ENCODE measurements around the gene BTG1.
"Not testable (repeated sequence)": the region's sequence is repeated elsewhere in the genome, so short reads cannot be mapped to it uniquely, and the experiment has no call there.

The BTG1 gene

GRCh38 chr12:92146497-92147224 lies 1.0 kb upstream of the BTG1 start:
- DNase-seq, result no peak

DNA sequence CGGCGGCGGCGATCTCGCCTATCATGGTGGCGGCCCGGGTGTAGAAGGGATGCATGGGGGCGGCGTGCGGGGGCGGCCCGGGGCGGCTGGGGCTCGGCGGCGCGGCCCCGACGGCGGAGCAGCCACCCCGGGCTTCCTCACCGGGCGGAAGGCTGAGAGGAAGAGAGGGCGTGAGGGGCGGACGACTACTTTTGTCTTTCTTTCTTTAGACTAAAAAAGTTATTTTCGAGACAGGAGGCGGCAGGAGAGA lies 240 bp downstream of the BTG1 start:
- DNase-seq, result no peak

GRCh38 chr12:92144631-92145480 lies 790 bp downstream of the BTG1 start:
- DNase-seq, result peak; percentile 64

DNA sequence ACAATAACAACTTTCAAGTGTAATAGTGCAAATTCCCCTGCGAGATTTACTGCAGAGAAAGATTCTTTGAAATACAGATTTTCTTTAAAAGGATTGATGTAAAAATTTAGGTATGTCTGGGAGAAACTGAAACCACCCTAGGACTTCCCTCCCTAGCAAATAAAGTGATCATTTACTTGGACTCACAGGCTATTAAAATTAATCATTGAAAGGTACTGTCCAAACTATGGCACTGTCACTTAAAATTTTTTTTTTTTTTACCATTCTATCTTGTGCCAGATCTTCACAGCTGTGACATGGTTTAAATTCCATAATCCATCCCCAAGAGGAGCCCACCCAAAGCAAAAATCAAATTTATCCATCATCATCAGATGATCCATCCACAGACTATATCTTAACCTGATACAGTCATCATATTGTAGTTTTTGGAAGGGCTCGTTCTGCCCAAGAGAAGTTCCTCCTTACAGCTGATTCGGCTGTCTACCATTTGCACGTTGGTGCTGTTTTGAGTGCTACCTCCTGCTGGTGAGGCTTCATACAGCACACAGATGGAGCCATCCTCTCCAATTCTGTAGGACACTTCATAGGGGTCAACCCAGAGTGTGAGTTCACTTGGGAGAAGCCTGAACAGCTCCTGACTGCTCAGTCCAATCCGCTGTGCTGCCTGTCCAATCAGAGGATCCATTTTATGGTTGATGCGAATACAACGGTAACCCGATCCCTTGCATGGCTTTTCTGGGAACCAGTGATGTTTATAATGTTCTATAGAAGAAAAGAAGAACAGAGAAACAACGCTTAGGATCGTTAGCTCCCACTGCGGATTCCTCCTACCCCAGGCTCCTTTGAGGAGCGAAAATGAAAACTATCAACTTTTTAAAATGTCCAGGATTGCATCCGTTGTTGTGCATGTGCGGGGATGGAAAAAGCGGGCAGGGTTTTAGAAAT lies 1.7 kb downstream of the BTG1 start:
- peak; percentile 60 for DNase-seq

GRCh38 chr12:92143258-92143657 lies 2.4 kb downstream of the BTG1 start:
- DNase-seq, result no peak

- no peak for DNase-seq
Measured at GRCh38 chr12:92142251-92142926, 3.3 kb downstream of the BTG1 start.

- DNase-seq, result no peak
Measured at GRCh38 chr12:92141591-92142121, 4.0 kb downstream of the BTG1 start.

DNA sequence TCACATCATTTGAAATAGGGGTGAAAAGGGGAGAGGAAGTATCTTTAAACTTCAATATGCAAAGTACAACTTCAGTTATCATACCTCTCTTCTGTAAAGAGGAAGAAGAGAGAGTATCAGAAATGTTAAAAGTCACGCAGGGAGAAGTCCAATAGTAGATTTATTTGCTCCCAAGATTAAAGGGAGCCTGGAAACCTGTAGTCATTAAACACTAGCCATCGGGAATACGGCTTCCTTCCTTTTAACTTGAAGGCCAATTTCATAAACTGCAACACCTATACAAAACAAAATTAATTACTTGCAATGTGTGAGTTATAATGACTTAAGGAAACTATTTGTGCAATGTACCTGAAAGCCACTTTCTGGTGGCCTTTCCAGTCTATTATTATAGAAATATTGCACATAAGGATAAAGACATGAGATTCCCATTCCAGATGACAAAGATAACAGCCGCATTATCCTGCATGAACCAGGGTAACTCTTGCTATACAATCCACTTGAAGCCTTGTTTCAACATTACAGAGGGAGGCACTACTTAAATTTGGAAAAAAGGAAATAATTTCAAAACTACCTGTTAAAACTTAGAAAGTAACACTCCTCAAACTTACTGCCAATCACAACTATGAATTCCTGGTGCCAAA lies 4.6 kb downstream of the BTG1 start:
- DNase-seq, result no peak

DNA sequence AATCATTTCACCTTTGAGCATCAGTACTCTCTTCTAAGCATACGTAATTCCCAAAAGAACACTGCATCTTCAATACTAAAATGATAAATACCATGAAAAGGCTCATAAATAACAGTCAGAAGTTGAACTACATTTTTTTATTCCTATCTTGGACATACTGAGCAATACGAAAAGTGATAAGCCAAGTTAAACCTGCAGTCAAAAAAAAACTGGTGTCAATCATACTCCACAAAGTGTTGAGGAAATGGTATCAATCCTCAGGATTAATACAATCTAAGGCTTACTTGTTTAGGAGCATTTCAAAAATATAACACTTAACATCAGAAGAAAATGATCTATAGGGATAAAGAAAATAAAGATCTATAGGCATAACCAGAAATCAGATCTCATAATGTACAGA lies 5.5 kb downstream of the BTG1 start:
- no peak for DNase-seq

- DNase-seq, result no peak
Measured at GRCh38 chr12:92139634-92140150, 6.0 kb downstream of the BTG1 start.

- DNase-seq, result no peak
Measured at GRCh38 chr12:92138626-92139025, 7.0 kb downstream of the BTG1 start.

GRCh38 chr12:92138144-92138543 lies 7.5 kb downstream of the BTG1 start:
- no peak for DNase-seq

DNA sequence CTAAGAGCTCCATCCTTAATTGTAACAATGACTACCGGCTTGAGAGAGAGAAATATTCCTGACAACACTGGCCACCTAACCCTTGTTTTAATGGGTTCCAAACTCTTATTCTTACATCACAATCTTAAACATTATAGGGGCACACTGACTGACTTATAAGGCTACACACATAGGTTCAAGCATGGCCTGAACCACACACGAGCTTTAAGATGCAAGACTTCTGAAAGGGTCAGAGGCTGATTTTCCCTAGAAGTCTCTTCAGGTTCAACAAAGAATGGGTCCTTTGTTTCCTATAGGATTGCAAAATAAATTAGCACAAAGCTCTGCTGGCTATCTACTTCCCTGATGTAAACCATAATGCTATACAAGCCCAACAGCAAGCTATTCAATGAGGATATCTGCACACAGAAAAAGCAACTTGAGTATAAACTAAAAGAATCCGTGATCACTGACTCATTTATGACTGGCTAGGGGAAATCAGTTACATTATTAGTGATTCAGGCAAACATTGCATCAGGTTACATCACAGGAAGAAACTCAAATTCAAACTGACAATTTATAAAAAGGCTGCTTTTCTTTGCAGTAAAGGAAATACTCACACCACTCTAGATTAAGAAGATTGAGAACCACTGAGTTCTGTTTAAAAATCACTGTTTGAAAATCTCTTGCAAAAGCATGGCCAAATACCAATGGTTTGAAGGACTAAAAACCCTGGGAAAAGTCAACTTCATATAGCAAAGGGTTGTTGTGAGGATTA lies 8.5 kb downstream of the BTG1 start:
- no peak for DNase-seq

GRCh38 chr12:92136026-92136730 lies 9.5 kb downstream of the BTG1 start:
- DNase-seq, result no peak

DNA sequence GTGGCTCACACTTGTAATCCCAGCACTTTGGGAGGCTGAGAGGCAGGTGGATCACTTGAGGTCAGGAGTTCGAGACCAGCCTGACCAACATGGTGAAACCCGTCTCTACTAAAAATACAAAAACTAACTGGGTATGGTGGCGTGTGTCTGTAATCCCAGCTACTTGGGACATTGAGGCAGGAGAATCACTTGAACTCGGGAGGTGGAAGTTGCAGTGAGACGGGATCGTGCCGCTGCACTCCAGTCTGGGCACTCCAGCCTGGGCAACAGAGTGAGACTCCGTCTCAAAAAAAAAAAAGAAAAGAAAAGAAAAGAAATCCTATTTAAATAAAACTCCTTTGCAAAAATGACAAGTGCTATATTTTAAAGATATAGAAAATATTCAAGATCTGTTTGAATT lies 10.1 kb downstream of the BTG1 start:
- not testable (repeated sequence) for DNase-seq

- DNase-seq, result no peak
Measured at GRCh38 chr12:92134638-92135274, 10.9 kb downstream of the BTG1 start.

- no peak for DNase-seq
Measured at GRCh38 chr12:92133795-92134637, 11.6 kb downstream of the BTG1 start.

DNA sequence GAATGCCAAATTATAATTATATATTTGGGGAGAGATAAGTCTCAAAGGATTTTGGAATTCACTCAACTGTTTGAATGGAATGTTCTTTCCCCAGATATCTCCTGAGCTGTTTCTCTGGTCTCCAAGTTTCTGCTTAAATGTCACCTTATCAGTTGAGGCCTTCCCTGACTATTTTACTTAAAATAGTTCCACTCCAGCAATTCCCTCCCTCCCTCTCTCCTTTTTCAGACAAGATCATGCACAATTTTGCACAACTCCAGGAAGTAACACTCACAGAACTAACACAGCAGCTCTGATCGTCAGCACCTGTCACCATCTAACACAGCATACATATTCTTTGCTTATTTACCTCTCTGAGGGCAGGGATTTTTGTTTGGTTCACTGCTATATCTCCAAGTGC lies 12.5 kb downstream of the BTG1 start:
- no peak for DNase-seq

DNA sequence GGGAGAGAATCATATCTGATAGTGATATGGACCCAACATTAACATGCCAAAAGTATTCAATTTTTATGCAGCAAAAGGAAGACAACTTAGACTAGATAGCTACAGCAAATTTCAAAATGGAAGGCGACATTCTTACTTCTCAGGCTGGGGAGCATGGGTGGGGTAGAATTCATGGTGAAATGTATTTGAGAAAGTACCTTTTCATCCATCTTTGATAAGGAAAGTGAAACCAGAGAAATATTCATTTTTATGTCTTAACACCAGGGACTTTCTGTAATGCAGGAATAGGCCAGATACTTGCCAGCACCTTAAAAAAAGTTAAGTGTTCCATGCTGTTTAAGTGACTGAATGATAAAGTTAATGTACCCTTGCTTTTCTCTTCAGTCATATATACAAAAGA lies 13.4 kb downstream of the BTG1 start:
- no peak for DNase-seq
